H9 (cell line): ENCODE data around the gene VCAN. TPM values are rescaled to one million over a fixed set of nuclear protein-coding genes. Genes with fewer than 3 reads are reported as not detected.

Experiments
- DNase-seq: peaks from one replicate; pipeline ENCODE4 v3.0.0-alpha.2; 2017
- H2AFZ ChIP-seq: one replicate; pipeline ENCODE4 v1.6.1; 2013; ENCODE audit warnings: mild to moderate bottlenecking, low read length, control low read depth, moderate library complexity
- H2AK5ac ChIP-seq: 2 replicates; pipeline ENCODE4 v1.6.1; 2013; ENCODE audit warnings: low read length, control low read depth, mixed read lengths; ENCODE audit not compliant: insufficient read length
- H2BK120ac ChIP-seq: one replicate; pipeline ENCODE4 v1.6.1; 2013; ENCODE audit warnings: low read depth, mild to moderate bottlenecking, low read length, control low read depth, inconsistent platforms; ENCODE audit not compliant: poor library complexity, severe bottlenecking
- H2BK12ac ChIP-seq: 2 replicates; pipeline ENCODE4 v1.6.1; 2013; ENCODE audit warnings: low read length, control low read depth, mixed read lengths, low read depth; ENCODE audit not compliant: insufficient read length
- H2BK15ac ChIP-seq: 2 replicates; pipeline ENCODE4 v1.6.1; 2013; ENCODE audit warnings: low read depth, low read length, control low read depth
- H2BK20ac ChIP-seq: one replicate; pipeline ENCODE4 v1.6.1; 2013; ENCODE audit warnings: low read depth, mild to moderate bottlenecking, low read length, control low read depth, inconsistent platforms; ENCODE audit not compliant: poor library complexity, severe bottlenecking
- H2BK5ac ChIP-seq: 2 replicates; pipeline ENCODE4 v1.6.1; 2013; ENCODE audit warnings: low read length, control low read depth, mixed read lengths; ENCODE audit not compliant: insufficient read length
- H3K14ac ChIP-seq: 2 replicates; pipeline ENCODE4 v1.6.1; 2013; ENCODE audit warnings: low read length, control low read depth; ENCODE audit not compliant: insufficient read depth
- H3K18ac ChIP-seq: 2 replicates; pipeline ENCODE4 v1.6.1; 2013; ENCODE audit warnings: low read depth, mild to moderate bottlenecking, mixed read lengths, low read length, control low read depth; ENCODE audit not compliant: insufficient read length
- H3K23ac ChIP-seq: 2 replicates; pipeline ENCODE4 v1.6.1; 2013; ENCODE audit warnings: low read length, control low read depth, mixed read lengths, low read depth; ENCODE audit not compliant: insufficient read length
- H3K23me2 ChIP-seq: 2 replicates; pipeline ENCODE4 v1.6.1; 2013; ENCODE audit warnings: low read depth, mild to moderate bottlenecking, mixed read lengths, low read length, control low read depth; ENCODE audit not compliant: insufficient read length, poor library complexity, severe bottlenecking
- H3K27ac ChIP-seq: 2 replicates; pipeline ENCODE4 v1.5.1; 2013; ENCODE audit warnings: low read length, control low read depth, mixed read lengths, low read depth; ENCODE audit not compliant: insufficient read length
- H3K27me3 ChIP-seq: 2 replicates; pipeline ENCODE4 v1.6.1; 2013; ENCODE audit warnings: low read length, control low read depth, inconsistent platforms; ENCODE audit not compliant: insufficient read depth
- H3K4ac ChIP-seq: 2 replicates; pipeline ENCODE4 v1.6.1; 2013; ENCODE audit warnings: low read depth, mild to moderate bottlenecking, control low read depth, inconsistent platforms, low read length, moderate library complexity
- H3K4me1 ChIP-seq: 2 replicates; pipeline ENCODE4 v1.6.1; 2013; ENCODE audit warnings: low read length, control low read depth, inconsistent platforms; ENCODE audit not compliant: insufficient read depth
- H3K4me2 ChIP-seq: 2 replicates; pipeline ENCODE4 v1.6.1; 2013; ENCODE audit warnings: low read length, control low read depth, mixed read lengths; ENCODE audit not compliant: insufficient read length, insufficient read depth
- H3K56ac ChIP-seq: 2 replicates; pipeline ENCODE4 v1.6.1; 2013; ENCODE audit warnings: low read depth, mild to moderate bottlenecking, mixed read lengths, low read length, control low read depth; ENCODE audit not compliant: insufficient read length
- H3K79me1 ChIP-seq: 2 replicates; pipeline ENCODE4 v1.6.1; 2013; ENCODE audit warnings: low read depth, mild to moderate bottlenecking, moderate library complexity, low read length, control low read depth, inconsistent platforms; ENCODE audit not compliant: insufficient read depth, poor library complexity, severe bottlenecking
- H3K79me2 ChIP-seq: 2 replicates; pipeline ENCODE4 v1.6.1; 2013; ENCODE audit warnings: low read length, control low read depth, inconsistent platforms; ENCODE audit not compliant: insufficient read depth
- H3K9ac ChIP-seq: 2 replicates; pipeline ENCODE4 v1.6.1; 2013; ENCODE audit warnings: low read length, control low read depth, mixed read lengths; ENCODE audit not compliant: insufficient read length; ENCODE audit errors: extremely low read depth
- H3K9me3 ChIP-seq: one replicate; pipeline ENCODE4 v1.6.1; 2013; ENCODE audit warnings: low read depth, low read length, inconsistent platforms; ENCODE audit not compliant: control insufficient read depth
- H3T11ph ChIP-seq: one replicate; pipeline ENCODE4 v1.6.1; 2013; ENCODE audit warnings: mild to moderate bottlenecking, low read length, control low read depth, inconsistent platforms
- H4K20me1 ChIP-seq: one replicate; pipeline ENCODE4 v1.6.1; 2013; ENCODE audit not compliant: control insufficient read depth, insufficient read length, insufficient read depth
- H4K5ac ChIP-seq: 2 replicates; pipeline ENCODE4 v1.6.1; 2013; ENCODE audit warnings: low read depth, mild to moderate bottlenecking, mixed read lengths, low read length, control low read depth; ENCODE audit not compliant: insufficient read length
- H4K8ac ChIP-seq: replicated peaks from 2 replicates; pipeline ENCODE4 v1.6.1; 2013; ENCODE audit warnings: low read length, control low read depth, mixed read lengths, low read depth; ENCODE audit not compliant: insufficient read length
- H4K91ac ChIP-seq: 2 replicates; pipeline ENCODE4 v1.6.1; 2013; ENCODE audit warnings: low read depth, mild to moderate bottlenecking, moderate library complexity, mixed read lengths, low read length, control low read depth; ENCODE audit not compliant: insufficient read length
- H3K27ac Mint-ChIP-seq, 3 experiments: 2 replicates in 2 of 3; 3 replicates in 1 of 3; pipeline ENCODE4 v1.8.0; 2020 to 2021; ENCODE audit warnings: mixed read lengths in 3 of 3, mild to moderate bottlenecking in 1 of 3, moderate library complexity in 1 of 3
- H3K27me3 Mint-ChIP-seq: 2 replicates; pipeline ENCODE4 v1.8.0; 2021; ENCODE audit warnings: low read depth, mild to moderate bottlenecking, moderate library complexity, mixed read lengths
- H3K36me3 Mint-ChIP-seq, 3 experiments: 2 replicates in 2 of 3; 3 replicates in 1 of 3; pipeline ENCODE4 v1.8.0; 2020 to 2021; ENCODE audit warnings: low read depth in 3 of 3, mixed read lengths in 3 of 3; ENCODE audit not compliant: insufficient read depth in 1 of 3
- H3K4me1 Mint-ChIP-seq, 2 experiments: 2 replicates each; pipeline ENCODE4 v1.8.0; 2020; ENCODE audit warnings: mixed read lengths in 2 of 2
- H3K4me3 Mint-ChIP-seq, 2 experiments: 2 replicates in 1 of 2; 3 replicates in 1 of 2; pipeline ENCODE4 v1.8.0; 2020 to 2021; ENCODE audit warnings: mild to moderate bottlenecking in 2 of 2, mixed read lengths in 2 of 2, moderate library complexity in 1 of 2
- H3K9me3 Mint-ChIP-seq, 2 experiments: 2 replicates in 1 of 2; 3 replicates in 1 of 2; pipeline ENCODE4 v1.8.0; 2020; ENCODE audit warnings: mild to moderate bottlenecking in 2 of 2, mixed read lengths in 2 of 2, moderate library complexity in 1 of 2
- total RNA-seq: library from RNA; stranded (reverse); gene quantifications from 2 replicates; pipeline ENCODE4 v1.2.1, GENCODE V29; 2021
- TF ChIP-seq, protein P1 (sequence below): fragments of 200-600 bp; sonication (generic); conservative IDR thresholded peaks from 3 replicates; pipeline ENCODE4 v1.8.0; 2021; ENCODE audit warnings: antibody characterized with exemption, mild to moderate bottlenecking

Gene VCAN
- total RNA-seq, 1 experiment from 2014 or later = 278 TPM

DNA sequence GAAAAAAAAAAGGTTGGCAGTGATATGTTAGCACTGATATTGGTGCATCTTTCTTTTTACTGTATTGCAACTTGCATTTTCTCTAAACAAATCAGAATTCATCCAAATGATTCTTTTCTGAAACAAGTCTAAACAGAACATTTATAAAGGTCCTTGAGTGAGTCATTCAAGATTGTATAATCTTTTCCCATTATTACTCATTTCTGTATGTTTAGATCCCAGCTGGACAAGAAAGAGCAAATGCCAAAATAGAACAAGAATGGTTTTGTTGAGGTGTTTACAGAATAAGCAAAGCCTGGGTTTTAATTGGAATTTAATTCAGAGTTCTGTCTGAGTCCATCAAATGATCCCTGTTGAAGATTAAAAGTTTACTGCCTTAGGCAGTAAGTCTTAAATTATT, 112.3 kb downstream of the VCAN start:
- Histone ChIP-seq H3K23ac (no peak overlapping the region), H4K5ac (no peak overlapping the region), H3K56ac (no peak overlapping the region), H3K27ac (no peak overlapping the region), H2BK5ac (no peak overlapping the region), H3K4ac (no peak overlapping the region), H2BK15ac (no peak overlapping the region), H2AFZ (no peak overlapping the region), H3K27me3 (no peaks in the 10 kb centered on the region), H4K8ac (no peak overlapping the region), H2BK20ac (no peak overlapping the region), H3K79me2 (no peaks in the 10 kb centered on the region), H3K79me1 (no peaks in the 10 kb centered on the region), H4K91ac (no peak overlapping the region), H2BK12ac (no peak overlapping the region), H2AK5ac (no peak overlapping the region), H3K23me2 (no peaks in the 10 kb centered on the region), H3K4me1 (no peaks in the 10 kb centered on the region), H3K9me3 (no peaks in the 10 kb centered on the region), H4K20me1 (no peaks in the 10 kb centered on the region), H3K14ac (no peak overlapping the region), H2BK120ac (no peak overlapping the region), H3T11ph (no peak overlapping the region), H3K18ac (no peak overlapping the region), H3K9ac (no peak overlapping the region), H3K4me2 (no peak overlapping the region)
- Mint-ChIP-seq H3K4me1 (no peaks in the 10 kb centered on the region), H3K27me3 (no peaks in the 10 kb centered on the region), H3K4me3 (no peak overlapping the region), H3K36me3 (peaks cover 0 to 28% (median 15%) of the 10 kb centered on the region in 3 experiments; a peak in 5 of 7 replicates), H3K27ac (no peak overlapping the region), H3K9me3 (no peaks in the 10 kb centered on the region)
- TF ChIP-seq, protein P1, sequence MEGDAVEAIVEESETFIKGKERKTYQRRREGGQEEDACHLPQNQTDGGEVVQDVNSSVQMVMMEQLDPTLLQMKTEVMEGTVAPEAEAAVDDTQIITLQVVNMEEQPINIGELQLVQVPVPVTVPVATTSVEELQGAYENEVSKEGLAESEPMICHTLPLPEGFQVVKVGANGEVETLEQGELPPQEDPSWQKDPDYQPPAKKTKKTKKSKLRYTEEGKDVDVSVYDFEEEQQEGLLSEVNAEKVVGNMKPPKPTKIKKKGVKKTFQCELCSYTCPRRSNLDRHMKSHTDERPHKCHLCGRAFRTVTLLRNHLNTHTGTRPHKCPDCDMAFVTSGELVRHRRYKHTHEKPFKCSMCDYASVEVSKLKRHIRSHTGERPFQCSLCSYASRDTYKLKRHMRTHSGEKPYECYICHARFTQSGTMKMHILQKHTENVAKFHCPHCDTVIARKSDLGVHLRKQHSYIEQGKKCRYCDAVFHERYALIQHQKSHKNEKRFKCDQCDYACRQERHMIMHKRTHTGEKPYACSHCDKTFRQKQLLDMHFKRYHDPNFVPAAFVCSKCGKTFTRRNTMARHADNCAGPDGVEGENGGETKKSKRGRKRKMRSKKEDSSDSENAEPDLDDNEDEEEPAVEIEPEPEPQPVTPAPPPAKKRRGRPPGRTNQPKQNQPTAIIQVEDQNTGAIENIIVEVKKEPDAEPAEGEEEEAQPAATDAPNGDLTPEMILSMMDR = no peak
- DNase-seq = no peak
